ENCODE measurements around the gene TMEM223. TPM values are rescaled to one million over a fixed set of nuclear protein-coding genes. Genes with fewer than 3 reads are reported as not detected.
A peak's percentile ranks its signal among the peaks of the same experiment; 100 is the strongest.
"Not testable (repeated sequence)": the region's sequence is repeated elsewhere in the genome, so short reads cannot be mapped to it uniquely, and the experiment has no call there.

Gene TMEM223
- total RNA-seq, 4 donors from 2014 or later, result 12.9 to 41.4 (median 21.0) TPM

DNA sequence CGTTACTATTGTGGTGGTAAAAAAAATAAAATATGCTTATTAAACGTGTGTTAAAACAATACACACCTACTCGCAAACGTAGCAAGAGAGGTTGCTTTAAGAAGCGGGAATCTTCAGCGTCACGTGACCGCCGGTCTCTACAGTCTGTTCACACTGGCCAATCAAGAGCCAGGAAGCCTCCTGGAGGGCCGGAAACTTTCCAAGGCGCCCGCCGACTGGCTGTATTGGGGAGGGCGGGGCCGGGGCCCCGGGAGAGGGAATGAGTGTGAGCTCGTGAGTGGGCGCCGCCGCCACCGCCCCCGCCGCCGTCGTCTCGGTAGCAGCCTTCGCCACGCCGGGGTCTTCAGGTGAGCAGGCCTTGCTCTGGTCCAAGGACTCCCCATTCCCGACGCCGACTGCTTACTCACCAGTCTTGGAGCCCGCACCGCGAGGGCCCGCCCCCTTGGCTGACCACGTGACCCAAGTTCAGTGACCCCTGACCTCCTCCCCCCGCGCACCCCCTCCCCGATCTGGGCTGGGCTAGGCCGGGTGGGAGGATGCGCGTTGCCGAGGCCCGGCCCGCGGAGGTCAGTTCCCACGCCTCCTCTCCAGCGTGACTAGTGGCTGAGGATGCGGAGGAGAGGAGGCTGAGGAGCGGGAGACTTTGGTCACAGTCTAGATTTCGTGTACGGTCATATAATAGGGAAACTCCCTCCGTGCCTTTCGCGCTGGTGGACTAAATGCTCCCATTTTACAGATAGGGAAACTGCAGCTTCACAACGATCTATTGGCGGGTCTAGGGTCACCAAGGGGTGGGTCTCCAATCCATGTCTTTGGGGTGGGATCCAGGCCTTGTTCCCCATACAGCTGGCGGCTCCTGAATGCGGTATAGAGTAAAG lies 20.4 kb downstream of the TMEM223 start, which contains the start of gene TAF6L:
TAF6L (plus strand) TSS at position 253 of the 878 bp plus-strand sequence. CDS start 4,388 bp downstream, outside the sequence.
- DNase-seq (ENCODE audit: low spot score in 2 of 2), result peak; percentile 98 to 99
- TF ChIP-seq POLR2A (IDR thresholded peaks at IDR 0.05), result no peak
- TF ChIP-seq, protein P1, sequence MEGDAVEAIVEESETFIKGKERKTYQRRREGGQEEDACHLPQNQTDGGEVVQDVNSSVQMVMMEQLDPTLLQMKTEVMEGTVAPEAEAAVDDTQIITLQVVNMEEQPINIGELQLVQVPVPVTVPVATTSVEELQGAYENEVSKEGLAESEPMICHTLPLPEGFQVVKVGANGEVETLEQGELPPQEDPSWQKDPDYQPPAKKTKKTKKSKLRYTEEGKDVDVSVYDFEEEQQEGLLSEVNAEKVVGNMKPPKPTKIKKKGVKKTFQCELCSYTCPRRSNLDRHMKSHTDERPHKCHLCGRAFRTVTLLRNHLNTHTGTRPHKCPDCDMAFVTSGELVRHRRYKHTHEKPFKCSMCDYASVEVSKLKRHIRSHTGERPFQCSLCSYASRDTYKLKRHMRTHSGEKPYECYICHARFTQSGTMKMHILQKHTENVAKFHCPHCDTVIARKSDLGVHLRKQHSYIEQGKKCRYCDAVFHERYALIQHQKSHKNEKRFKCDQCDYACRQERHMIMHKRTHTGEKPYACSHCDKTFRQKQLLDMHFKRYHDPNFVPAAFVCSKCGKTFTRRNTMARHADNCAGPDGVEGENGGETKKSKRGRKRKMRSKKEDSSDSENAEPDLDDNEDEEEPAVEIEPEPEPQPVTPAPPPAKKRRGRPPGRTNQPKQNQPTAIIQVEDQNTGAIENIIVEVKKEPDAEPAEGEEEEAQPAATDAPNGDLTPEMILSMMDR (IDR thresholded peaks at IDR 0.05), result no peak
- intact Hi-C loops (cut with DNase I; ENCODE audit: low total_unique reads), result no loop called here
- peak within 1 kb of the TSS; percentile 37 for H3K4me3 ChIP-seq (ENCODE audit: low read depth, poor library complexity, severe bottlenecking)
- 2% methylated on average over 49 to 54 of the region's 60 CpGs for WGBS, 2 donors

DNA sequence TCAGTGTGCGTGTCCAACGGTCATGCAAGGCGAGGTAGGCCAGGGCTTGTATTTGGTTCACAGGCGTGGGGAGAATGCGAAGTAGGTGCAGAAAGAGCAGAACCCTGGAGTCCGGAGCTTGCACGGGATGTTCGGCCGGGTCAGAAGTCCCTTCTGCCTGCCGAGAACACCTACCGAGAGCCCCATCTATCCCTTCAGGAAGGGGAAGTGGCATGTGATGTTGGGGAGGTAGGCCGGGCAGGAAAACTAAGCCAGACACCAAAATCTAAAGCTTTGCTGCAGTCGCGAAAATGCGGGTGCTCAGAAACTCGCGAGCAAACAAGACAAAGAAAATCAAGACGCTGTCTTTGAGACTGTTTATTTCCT lies 21.0 kb downstream of the TMEM223 start:
- intact Hi-C loops (cut with DNase I; ENCODE audit: low total_unique reads), result no loop called here
- DNase-seq (ENCODE audit: low spot score in 2 of 2), result peak in 1 of 2 donors; percentile 33
- TF ChIP-seq, protein P1 (IDR thresholded peaks at IDR 0.05), result no peak
- no peak for TF ChIP-seq POLR2A (IDR thresholded peaks at IDR 0.05)
- 0 to 1% methylated on average over 18 of the region's 18 CpGs for WGBS, 2 donors
- H3K4me3 ChIP-seq (ENCODE audit: low read depth, poor library complexity, severe bottlenecking), result peak overlapping the region; percentile 37

DNA sequence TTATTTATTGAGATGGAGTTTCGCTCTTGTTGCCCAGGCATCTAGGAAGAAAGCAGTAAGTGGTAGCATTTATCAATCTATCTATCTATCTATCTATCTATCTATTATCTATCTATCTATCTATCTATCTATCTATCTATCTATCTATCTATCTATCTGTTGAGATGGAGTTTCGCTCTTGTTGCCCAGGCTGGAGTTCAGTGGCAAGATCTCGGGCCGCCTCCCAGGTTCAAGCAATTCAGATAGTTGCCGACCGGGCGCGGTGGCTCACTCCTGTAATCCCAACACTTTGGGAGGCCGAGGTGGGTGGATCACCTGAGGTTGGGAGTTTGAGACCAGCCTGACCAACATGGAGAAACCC lies 31.0 kb downstream of the TMEM223 start:
- intact Hi-C loops (cut with DNase I; ENCODE audit: low total_unique reads); DNase-seq (ENCODE audit: low spot score in 2 of 2): not testable (repeated sequence)
- WGBS, 2 donors, result 28 to 31% methylated on average over 9 of the region's 9 CpGs

DNA sequence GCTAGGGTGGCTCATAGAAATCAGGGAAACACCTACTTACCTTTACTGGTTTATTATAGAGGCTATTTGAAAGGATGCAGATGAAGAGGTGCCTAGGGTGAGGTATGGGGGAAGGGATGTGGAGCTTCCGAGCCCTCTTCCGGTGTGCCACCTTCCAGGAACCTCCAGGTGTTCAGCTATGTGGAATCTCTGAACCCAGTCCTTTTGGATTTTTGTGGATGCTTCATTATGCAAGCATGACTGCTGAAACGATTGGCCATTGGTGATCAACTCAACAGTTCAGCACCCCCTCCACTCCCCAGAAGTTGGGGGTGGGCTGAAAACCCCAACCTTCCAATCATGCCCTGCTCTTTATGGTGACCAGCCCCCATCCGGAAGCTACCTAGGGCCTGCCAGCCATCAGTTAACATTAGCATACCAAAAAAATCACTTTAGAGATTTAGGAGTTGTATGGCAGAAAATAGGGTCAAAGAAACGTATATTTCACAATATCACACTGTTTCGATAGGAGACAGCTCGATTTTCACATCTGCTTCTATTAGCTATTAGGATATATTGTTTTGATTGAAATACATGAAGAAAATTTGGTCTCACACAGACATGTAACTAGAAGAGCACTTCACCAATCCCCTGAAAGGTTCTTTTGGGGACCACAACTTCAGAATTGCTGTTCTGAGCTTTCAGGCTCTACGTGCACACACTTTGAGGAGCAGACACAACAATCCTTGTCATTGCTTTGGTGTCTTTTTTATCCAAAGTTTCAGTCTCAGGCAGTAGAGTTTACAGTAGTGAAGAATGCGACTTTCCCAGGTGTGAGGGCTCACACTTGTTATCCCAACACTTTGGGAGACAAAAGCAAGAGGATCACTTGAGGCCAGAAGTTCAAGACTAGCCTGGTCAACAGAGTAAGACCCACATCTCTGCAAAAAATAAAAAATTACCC lies 33.7 kb downstream of the TMEM223 start:
- DNase-seq (ENCODE audit: low spot score in 2 of 2), result no peak
- TF ChIP-seq, protein P1 (IDR thresholded peaks at IDR 0.05), result no peak
- 61 to 65% methylated on average over 9 of the region's 9 CpGs for WGBS, 2 donors
- intact Hi-C loops (cut with DNase I; ENCODE audit: low total_unique reads), result no loop called here
- no peak overlapping the region for H3K4me3 ChIP-seq (ENCODE audit: low read depth, poor library complexity, severe bottlenecking)

More for the DNA sequence above, 31.0 kb downstream of the TMEM223 start:
- not testable (repeated sequence) for H3K4me3 ChIP-seq (ENCODE audit: low read depth, poor library complexity, severe bottlenecking)

DNA sequence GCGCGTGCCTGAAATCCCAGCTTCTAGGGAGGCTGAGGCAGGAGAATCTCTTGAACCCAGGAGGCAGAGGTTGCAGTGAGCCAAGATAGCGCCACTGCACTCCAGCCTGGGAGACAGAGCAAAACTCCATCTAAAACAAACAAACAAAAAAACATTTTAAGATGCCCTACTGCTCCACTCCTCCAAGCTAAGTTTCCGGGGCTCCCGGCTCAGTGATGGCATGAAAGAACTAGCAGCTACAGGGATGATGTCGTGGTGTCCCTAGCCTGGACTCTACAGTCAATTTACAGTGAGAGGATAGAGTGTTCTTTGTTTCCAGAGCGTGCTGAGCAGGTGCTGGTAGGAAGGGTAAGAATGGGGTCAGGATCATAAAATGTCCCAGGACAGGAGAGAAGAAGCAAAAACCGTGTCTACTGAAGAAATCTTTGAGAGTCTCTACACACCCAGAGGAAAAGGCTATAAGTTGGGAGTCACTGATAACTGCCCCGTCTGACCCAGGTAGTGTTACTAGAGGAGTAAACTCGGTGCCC lies 36.7 kb downstream of the TMEM223 start:
- H3K4me3 ChIP-seq (ENCODE audit: low read depth, poor library complexity, severe bottlenecking), result no peak overlapping the region
- TF ChIP-seq, protein P1 (IDR thresholded peaks at IDR 0.05), result no peak
- no peak for TF ChIP-seq POLR2A (IDR thresholded peaks at IDR 0.05)
- 77 to 82% methylated on average over 10 of the region's 10 CpGs for WGBS, 2 donors
- no peak for DNase-seq (ENCODE audit: low spot score in 2 of 2)
- intact Hi-C loops (cut with DNase I; ENCODE audit: low total_unique reads), result no loop called here
